Adrenal gland (tissue), 12 donors: Measurements from ENCODE around the gene KCNA3. TPM values are rescaled to one million over a fixed set of nuclear protein-coding genes. Genes with fewer than 3 reads are reported as not detected.

ENCODE experiments used
- DNase-seq, 7 donors: peaks; one replicate each; pipeline ENCODE4 v3.0.0-alpha.2; 2019 to 2020
- H3K27ac ChIP-seq, 5 donors: fragments of 200-600 bp; sonication (generic) in 4 of 5; 1 replicate in 3 of 5; 2 replicates in 2 of 5; pipeline versions ENCODE4 v1.5.1 to v1.8.0; 2016 to 2020; ENCODE audit warnings: mild to moderate bottlenecking in 1 of 5
- H3K27me3 ChIP-seq: fragments of 200-600 bp; 2 replicates; pipeline ENCODE4 v1.8.0; 2021
- H3K36me3 ChIP-seq, 2 donors: fragments of 200-600 bp; replicated peaks in 1 of 2; 1 replicate in 1 of 2; 2 replicates in 1 of 2; pipeline versions ENCODE4 v1.5.1 to v1.8.0; 2018 to 2022
- H3K4me1 ChIP-seq, 2 donors: fragments of 200-600 bp; replicated peaks in 1 of 2; 1 replicate in 1 of 2; 2 replicates in 1 of 2; pipeline versions ENCODE4 v1.5.1 to v1.8.0; 2018 to 2021
- H3K4me3 ChIP-seq, 4 donors: fragments of 200-600 bp; sonication (generic) in 3 of 4; one replicate each; pipeline ENCODE4 v1.5.1; 2016 to 2018
- H3K9me3 ChIP-seq, 3 donors: fragments of 200-600 bp; sonication (generic) in 1 of 3; replicated peaks in 1 of 3; 1 replicate in 2 of 3; 2 replicates in 1 of 3; pipeline versions ENCODE4 v1.5.1 to v1.8.0; 2016 to 2021
- POLR2A ChIP-seq, 2 donors: fragments of 450-650 bp; IDR thresholded peaks; one replicate each; pipeline ENCODE4 v1.6.1; 2017; ENCODE audit warnings: antibody characterized with exemption in 2 of 2, mild to moderate bottlenecking in 2 of 2, moderate library complexity in 1 of 2
- WGBS, 4 donors: extraction: QIAGEN DNeasy Blood & Tissue Kit in 2 of 4; methylation state at CpG; one replicate each; pipeline versions ENCODE4 v1.1.5 to v1.1.7; 2013 to 2017; 5-methylcytosine and 5-hydroxymethylcytosine counted together
- intact Hi-C, 2 donors: fragments of 100-400 bp; cut with DNase I; formaldehyde crosslinking; loops; one replicate each; pipeline versions ENCODE4 v1.14.1 to v1.15.0; 2022 to 2023
- polyA plus RNA-seq, 3 donors: library from polyadenylated mRNA; stranded (reverse); fragments of 200-250 nt in 2 of 3; fragments of 350-450 nt in 1 of 3; fragmentation: Illumina TruSeq in 1 of 3; extraction: RNeasy Lipid Tissue Mini Kit (QIAGEN cat#74804) in 1 of 3; gene quantifications; one replicate each; pipeline ENCODE4 v1.2.3, GENCODE V29; 2013 to 2014
- total RNA-seq, 9 donors: library from RNA; depleted of rRNA in 4 of 9; stranded (reverse); fragments of >200 nt in 4 of 9; fragments of 120-200 nt in 1 of 9; fragmentation: NEBNext Ultra II Directional in 1 of 9; extraction: Animal tissue kit (Norgen Biotek cat#: 25700) in 1 of 9; gene quantifications; one replicate each; pipeline versions ENCODE4 v1.1.0 to v1.2.4, GENCODE V29; 2013 to 2023
- TF ChIP-seq, protein P1 (sequence below), 6 experiments: fragments of 450-650 bp in 4 of 6; fragments of 200-600 bp in 2 of 6; sonication (generic) in 1 of 6; IDR thresholded peaks; 1 replicate in 5 of 6; 2 replicates in 1 of 6; pipeline versions ENCODE4 v1.5.1 to v1.8.0; 2016 to 2021; ENCODE audit warnings: antibody characterized with exemption in 6 of 6, mild to moderate bottlenecking in 2 of 6, moderate library complexity in 1 of 6
- donor health status: healthy with polysubstance abuse.
- donor health status: Bipolar disorder and iron deficiency.
- donor health status: DM: yes; HTN: yes; CAD: no.
- donor health status: DM: no; HTN: no; CAD: no.
- donor health status: DM: no; HTN: no; CAD: no.
- donor health status: DM: yes; HTN: yes; CAD: no.

The KCNA3 gene
- total and polyA plus RNA-seq, 12 donors, result 0.07 to 1.9 (median 0.52) TPM

- Histone ChIP-seq H3K9me3 (no peaks in the 10 kb centered on the region), H3K36me3 (no peaks in the 10 kb centered on the region), H3K4me3 (no peak overlapping the region), H3K4me1 (no peaks in the 10 kb centered on the region), H3K27me3 (no peaks in the 10 kb centered on the region), H3K27ac (no peak overlapping the region)
- DNase-seq, result no peak
- TF ChIP-seq, protein P1, sequence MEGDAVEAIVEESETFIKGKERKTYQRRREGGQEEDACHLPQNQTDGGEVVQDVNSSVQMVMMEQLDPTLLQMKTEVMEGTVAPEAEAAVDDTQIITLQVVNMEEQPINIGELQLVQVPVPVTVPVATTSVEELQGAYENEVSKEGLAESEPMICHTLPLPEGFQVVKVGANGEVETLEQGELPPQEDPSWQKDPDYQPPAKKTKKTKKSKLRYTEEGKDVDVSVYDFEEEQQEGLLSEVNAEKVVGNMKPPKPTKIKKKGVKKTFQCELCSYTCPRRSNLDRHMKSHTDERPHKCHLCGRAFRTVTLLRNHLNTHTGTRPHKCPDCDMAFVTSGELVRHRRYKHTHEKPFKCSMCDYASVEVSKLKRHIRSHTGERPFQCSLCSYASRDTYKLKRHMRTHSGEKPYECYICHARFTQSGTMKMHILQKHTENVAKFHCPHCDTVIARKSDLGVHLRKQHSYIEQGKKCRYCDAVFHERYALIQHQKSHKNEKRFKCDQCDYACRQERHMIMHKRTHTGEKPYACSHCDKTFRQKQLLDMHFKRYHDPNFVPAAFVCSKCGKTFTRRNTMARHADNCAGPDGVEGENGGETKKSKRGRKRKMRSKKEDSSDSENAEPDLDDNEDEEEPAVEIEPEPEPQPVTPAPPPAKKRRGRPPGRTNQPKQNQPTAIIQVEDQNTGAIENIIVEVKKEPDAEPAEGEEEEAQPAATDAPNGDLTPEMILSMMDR (IDR thresholded peaks at IDR 0.05), result no peak
- TF ChIP-seq POLR2A (IDR thresholded peaks at IDR 0.05), result no peak
- intact Hi-C loops, result no loop called here
- 87 to 91% (median 88%) methylated on average over 4 of the region's 4 CpGs for WGBS, 4 donors
Observed at GRCh38 chr1:110697606-110698005, 22.9 kb upstream of the KCNA3 start.

DNA sequence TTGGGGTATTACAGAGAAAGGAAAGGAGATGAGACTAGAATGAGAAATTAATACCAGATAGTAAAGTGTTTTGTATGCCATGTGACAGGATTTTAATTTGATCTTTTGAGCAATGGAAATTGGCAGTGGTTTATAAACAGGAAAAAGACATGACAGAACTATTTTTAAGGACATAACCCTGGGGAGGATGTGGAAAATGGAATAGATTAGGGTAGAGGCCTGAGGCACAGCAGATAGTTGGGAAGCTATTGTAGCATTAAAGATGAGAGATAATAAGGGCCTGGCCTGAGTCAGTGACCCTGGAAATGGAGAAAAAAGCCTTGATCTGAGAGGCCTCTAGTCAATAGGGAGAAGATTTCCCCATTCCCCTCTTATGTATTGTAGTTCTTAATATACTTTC is 22.1 kb upstream of the KCNA3 start:
- Histone ChIP-seq H3K9me3 (no peaks in the 10 kb centered on the region), H3K4me1 (no peaks in the 10 kb centered on the region), H3K27me3 (no peaks in the 10 kb centered on the region), H3K4me3 (no peak overlapping the region), H3K27ac (no peak overlapping the region), H3K36me3 (no peaks in the 10 kb centered on the region)
- no peak for DNase-seq
- intact Hi-C loops, result no loop called here
- TF ChIP-seq, protein P1 (IDR thresholded peaks at IDR 0.05), result no peak
- no peak for TF ChIP-seq POLR2A (IDR thresholded peaks at IDR 0.05)

- TF ChIP-seq POLR2A (IDR thresholded peaks at IDR 0.05), result no peak
- TF ChIP-seq, protein P1 (IDR thresholded peaks at IDR 0.05), result no peak
- no peaks in the 10 kb centered on the region for H3K36me3 ChIP-seq
- intact Hi-C loops, result no loop called here
- H3K9me3 ChIP-seq, result no peaks in the 10 kb centered on the region
- DNase-seq, result no peak
- no peaks in the 10 kb centered on the region for H3K4me1 ChIP-seq
- no peak overlapping the region for H3K27ac ChIP-seq
- H3K4me3 ChIP-seq, result no peak overlapping the region
- 78 to 85% (median 79%) methylated on average over 4 of the region's 4 CpGs for WGBS, 4 donors
- no peaks in the 10 kb centered on the region for H3K27me3 ChIP-seq
Observed at GRCh38 chr1:110690709-110691365, 16.1 kb upstream of the KCNA3 start.

- intact Hi-C loops, result no loop called here
- no peak overlapping the region for H3K4me3 ChIP-seq
- no peaks in the 10 kb centered on the region for H3K4me1 ChIP-seq
- no peak for DNase-seq
- no peaks in the 10 kb centered on the region for H3K27me3 ChIP-seq
- no peak overlapping the region for H3K27ac ChIP-seq
- no peak for TF ChIP-seq POLR2A (IDR thresholded peaks at IDR 0.05)
- TF ChIP-seq, protein P1 (IDR thresholded peaks at IDR 0.05), result no peak
- no peaks in the 10 kb centered on the region for H3K9me3 ChIP-seq
- H3K36me3 ChIP-seq, result no peaks in the 10 kb centered on the region
Observed at GRCh38 chr1:110689868-110690267, 15.1 kb upstream of the KCNA3 start.
